Measurements from ENCODE around the gene TM6SF1. TPM values are rescaled to one million over a fixed set of nuclear protein-coding genes. Genes with fewer than 3 reads are reported as not detected.

TM6SF1 gene
- total RNA-seq, 2 donors from 2014 or later = 1.3 to 4.7 TPM

GRCh38 chr15:83155942-83156341, 48.5 kb downstream of the TM6SF1 start:
- TF ChIP-seq POLR2AphosphoS5 (IDR thresholded peaks at IDR 0.05) (no peak), POLR2A (IDR thresholded peaks at IDR 0.05) (no peak)
- no peak overlapping the region for H3K27ac ChIP-seq
- no peak overlapping the region for H3K4me3 ChIP-seq
- 37% methylated on average over 1 of the region's 1 CpG for WGBS
- H3K4me1 ChIP-seq (replicated peaks) = no peaks in the 10 kb centered on the region
- H3K9me3 ChIP-seq = no peaks in the 10 kb centered on the region
- no peaks in the 10 kb centered on the region for H3K36me3 ChIP-seq
- H3K27me3 ChIP-seq (replicated peaks; ENCODE audit: insufficient read depth) = no peaks in the 10 kb centered on the region
- intact Hi-C loops (cut with DNase I) = no loop called here
- DNase-seq (ENCODE audit: low spot score) = no peak

- WGBS = 61% methylated on average over 1 of the region's 1 CpG
- Histone ChIP-seq H3K27ac (no peak overlapping the region), H3K9me3 (no peaks in the 10 kb centered on the region), H3K4me1 (replicated peaks) (no peaks in the 10 kb centered on the region), H3K4me3 (no peak overlapping the region), H3K27me3 (replicated peaks; ENCODE audit: insufficient read depth) (no peaks in the 10 kb centered on the region), H3K36me3 (no peaks in the 10 kb centered on the region)
- TF ChIP-seq CTCF (IDR thresholded peaks at IDR 0.05) (no peak), POLR2A (IDR thresholded peaks at IDR 0.05) (no peak), POLR2AphosphoS5 (IDR thresholded peaks at IDR 0.05) (no peak)
- DNase-seq (ENCODE audit: low spot score) = no peak
- intact Hi-C loops (cut with DNase I) = no loop called here
Measured at GRCh38 chr15:83158393-83158792, 50.9 kb downstream of the TM6SF1 start.

- Histone ChIP-seq H3K36me3 (no peaks in the 10 kb centered on the region), H3K4me1 (replicated peaks) (no peaks in the 10 kb centered on the region), H3K4me3 (no peak overlapping the region), H3K27me3 (replicated peaks; ENCODE audit: insufficient read depth) (no peaks in the 10 kb centered on the region), H3K27ac (no peak overlapping the region), H3K9me3 (no peaks in the 10 kb centered on the region)
- intact Hi-C loops (cut with DNase I) = no loop called here
- no peak for DNase-seq (ENCODE audit: low spot score)
- 99% methylated on average over 3 of the region's 3 CpGs for WGBS
- TF ChIP-seq POLR2A (IDR thresholded peaks at IDR 0.05) (no peak), CTCF (IDR thresholded peaks at IDR 0.05) (no peak)
Measured at GRCh38 chr15:83160741-83161140, 53.3 kb downstream of the TM6SF1 start.

- Histone ChIP-seq H3K9me3 (no peaks in the 10 kb centered on the region), H3K27ac (no peak overlapping the region)
Measured at GRCh38 chr15:83163032-83163431, 55.6 kb downstream of the TM6SF1 start.

DNA sequence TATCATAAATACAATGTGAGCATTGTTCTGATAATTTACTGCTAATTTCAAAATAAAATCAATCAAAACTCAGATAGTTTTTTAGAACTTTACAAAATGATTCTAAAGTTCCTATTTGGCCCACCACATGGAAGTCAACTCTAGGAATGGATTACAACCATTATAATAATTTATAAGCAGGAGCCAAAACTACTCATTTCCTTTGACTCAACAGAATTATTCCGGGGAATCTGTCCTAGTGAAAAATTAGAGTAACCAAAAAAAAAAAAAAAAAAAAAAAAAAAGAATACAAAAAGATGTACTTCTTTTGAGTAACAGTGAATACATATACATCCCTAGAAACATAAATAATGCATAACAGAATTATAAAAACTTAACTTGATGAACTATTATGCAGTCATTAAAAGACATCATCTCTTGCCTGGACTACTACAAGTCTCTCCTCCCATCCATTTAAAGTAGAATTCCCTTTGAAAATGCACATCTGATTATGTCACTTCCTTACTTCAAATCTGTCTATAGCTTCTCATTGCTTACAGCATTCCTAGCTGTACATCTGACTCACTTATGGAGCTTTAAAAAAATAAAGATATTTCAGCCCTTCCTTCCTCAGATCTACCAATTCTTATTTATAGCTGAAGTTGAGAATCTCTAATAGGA, 56.8 kb downstream of the TM6SF1 start:
- 80% methylated on average over 1 of the region's 1 CpG for WGBS
- H3K4me3 ChIP-seq = no peak overlapping the region
- no peak for TF ChIP-seq POLR2A (IDR thresholded peaks at IDR 0.05)
- TF ChIP-seq CTCF (IDR thresholded peaks at IDR 0.05) = no peak
- TF ChIP-seq POLR2AphosphoS5 (IDR thresholded peaks at IDR 0.05) = no peak
- no peaks in the 10 kb centered on the region for H3K9me3 ChIP-seq
- intact Hi-C loops (cut with DNase I) = no loop called here
- no peak overlapping the region for H3K27ac ChIP-seq
- no peaks in the 10 kb centered on the region for H3K36me3 ChIP-seq
- no peaks in the 10 kb centered on the region for H3K4me1 ChIP-seq (replicated peaks)
- no peak for DNase-seq (ENCODE audit: low spot score)
- H3K27me3 ChIP-seq (replicated peaks; ENCODE audit: insufficient read depth) = no peaks in the 10 kb centered on the region

More at GRCh38 chr15:83163032-83163431, 55.6 kb downstream of the TM6SF1 start:
- Histone ChIP-seq H3K27me3 (replicated peaks; ENCODE audit: insufficient read depth) (no peaks in the 10 kb centered on the region), H3K36me3 (no peaks in the 10 kb centered on the region), H3K4me3 (no peak overlapping the region), H3K4me1 (replicated peaks) (no peaks in the 10 kb centered on the region)
- WGBS = 83% methylated on average over 4 of the region's 4 CpGs
- TF ChIP-seq CTCF (IDR thresholded peaks at IDR 0.05) (no peak), POLR2A (IDR thresholded peaks at IDR 0.05) (no peak)
- intact Hi-C loops (cut with DNase I) = no loop called here
- DNase-seq (ENCODE audit: low spot score) = no peak
